HCT116 (cell line): ENCODE measurements around the gene SLC4A7.

ENCODE experiments used
- CTCF ChIP-seq, 3 experiments: fragments of 200-600 bp in 1 of 3; sonication (generic) in 1 of 3; IDR thresholded peaks in 2 of 3; conservative IDR thresholded peaks in 1 of 3; 2 replicates each; pipeline ENCODE4 v1.5.1; 2012 to 2017; ENCODE audit warnings: low read depth in 2 of 3, low read length in 2 of 3, antibody characterized with exemption in 1 of 3, borderline replicate concordance in 1 of 3, control low read depth in 1 of 3, mild to moderate bottlenecking in 1 of 3, mixed read lengths in 1 of 3, mixed run types in 1 of 3, moderate library complexity in 1 of 3; ENCODE audit not compliant: insufficient read depth in 1 of 3
- EZH2 ChIP-seq: fragments of 200-600 bp; sonication (generic); IDR thresholded peaks from 2 replicates; pipeline ENCODE4 v1.6.1; 2017; ENCODE audit warnings: antibody characterized with exemption, mixed run types
- JUND ChIP-seq: IDR thresholded peaks from 2 replicates; pipeline ENCODE4 v1.6.1; 2012
- POLR2A ChIP-seq: IDR thresholded peaks from 2 replicates; pipeline ENCODE4 v1.7.0; 2011; ENCODE audit warnings: borderline replicate concordance; ENCODE audit not compliant: insufficient read depth, insufficient read length; ENCODE audit errors: extremely low read depth
- YY1 ChIP-seq: IDR thresholded peaks from 2 replicates; pipeline ENCODE4 v1.6.1; 2011; ENCODE audit warnings: low read length, low read depth, moderate library complexity, mild to moderate bottlenecking; ENCODE audit not compliant: insufficient replicate concordance; ENCODE audit errors: extremely low read depth
- TF ChIP-seq, protein P1 (sequence below): IDR thresholded peaks from 2 replicates; pipeline ENCODE4 v1.6.1; 2012
- TF ChIP-seq, protein P2 (sequence below): IDR thresholded peaks from 2 replicates; pipeline ENCODE4 v1.6.1; 2012; ENCODE audit warnings: low read depth

- TF ChIP-seq CTCF (IDR thresholded peaks at IDR 0.05 in 2 of 3, conservative IDR thresholded peaks at IDR 0.05 in 1 of 3; ENCODE audit: borderline replicate concordance in 1 of 3, insufficient read depth in 1 of 3, low read depth in 2 of 3, low read length in 2 of 3) = no peak
- no peak for TF ChIP-seq YY1
- no peak for TF ChIP-seq POLR2A
- no peak for TF ChIP-seq JUND
- no peak for TF ChIP-seq EZH2
- TF ChIP-seq, protein P1, sequence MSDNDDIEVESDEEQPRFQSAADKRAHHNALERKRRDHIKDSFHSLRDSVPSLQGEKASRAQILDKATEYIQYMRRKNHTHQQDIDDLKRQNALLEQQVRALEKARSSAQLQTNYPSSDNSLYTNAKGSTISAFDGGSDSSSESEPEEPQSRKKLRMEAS = no peak
- TF ChIP-seq, protein P2, sequence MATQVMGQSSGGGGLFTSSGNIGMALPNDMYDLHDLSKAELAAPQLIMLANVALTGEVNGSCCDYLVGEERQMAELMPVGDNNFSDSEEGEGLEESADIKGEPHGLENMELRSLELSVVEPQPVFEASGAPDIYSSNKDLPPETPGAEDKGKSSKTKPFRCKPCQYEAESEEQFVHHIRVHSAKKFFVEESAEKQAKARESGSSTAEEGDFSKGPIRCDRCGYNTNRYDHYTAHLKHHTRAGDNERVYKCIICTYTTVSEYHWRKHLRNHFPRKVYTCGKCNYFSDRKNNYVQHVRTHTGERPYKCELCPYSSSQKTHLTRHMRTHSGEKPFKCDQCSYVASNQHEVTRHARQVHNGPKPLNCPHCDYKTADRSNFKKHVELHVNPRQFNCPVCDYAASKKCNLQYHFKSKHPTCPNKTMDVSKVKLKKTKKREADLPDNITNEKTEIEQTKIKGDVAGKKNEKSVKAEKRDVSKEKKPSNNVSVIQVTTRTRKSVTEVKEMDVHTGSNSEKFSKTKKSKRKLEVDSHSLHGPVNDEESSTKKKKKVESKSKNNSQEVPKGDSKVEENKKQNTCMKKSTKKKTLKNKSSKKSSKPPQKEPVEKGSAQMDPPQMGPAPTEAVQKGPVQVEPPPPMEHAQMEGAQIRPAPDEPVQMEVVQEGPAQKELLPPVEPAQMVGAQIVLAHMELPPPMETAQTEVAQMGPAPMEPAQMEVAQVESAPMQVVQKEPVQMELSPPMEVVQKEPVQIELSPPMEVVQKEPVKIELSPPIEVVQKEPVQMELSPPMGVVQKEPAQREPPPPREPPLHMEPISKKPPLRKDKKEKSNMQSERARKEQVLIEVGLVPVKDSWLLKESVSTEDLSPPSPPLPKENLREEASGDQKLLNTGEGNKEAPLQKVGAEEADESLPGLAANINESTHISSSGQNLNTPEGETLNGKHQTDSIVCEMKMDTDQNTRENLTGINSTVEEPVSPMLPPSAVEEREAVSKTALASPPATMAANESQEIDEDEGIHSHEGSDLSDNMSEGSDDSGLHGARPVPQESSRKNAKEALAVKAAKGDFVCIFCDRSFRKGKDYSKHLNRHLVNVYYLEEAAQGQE = no peak
Measured at GRCh38 chr3:27326202-27326601, 158.0 kb downstream of the SLC4A7 start.
